NCI-H2196 (cell line): Measurements from ENCODE around the gene TAP1.

Experiments
- DNase-seq: peaks from one replicate; lab custom pipeline; 2025; ENCODE audit not compliant: unreplicated experiment; lab: John Stamatoyannopoulos, UW

The TAP1 gene

GRCh38 chr6:32842021-32842650 is 11.4 kb downstream of the TAP1 start:
- DNase-seq: no peak

GRCh38 chr6:32840604-32841246 is 12.8 kb downstream of the TAP1 start:
- no peak for DNase-seq

- no peak for DNase-seq
Measured at GRCh38 chr6:32839356-32839755, 14.1 kb downstream of the TAP1 start.

GRCh38 chr6:32838114-32838958 is 15.2 kb downstream of the TAP1 start, which contains the start of gene TAP2:
TSS of gene TAP2 (minus strand) at chr6:32838739. CDS start at chr6:32838233, 506 bp downstream.
- peak; percentile 93 for DNase-seq

- DNase-seq: no peak
Measured at GRCh38 chr6:32837651-32838113, 15.8 kb downstream of the TAP1 start.

GRCh38 chr6:32836873-32837272 is 16.6 kb downstream of the TAP1 start:
- no peak for DNase-seq

GRCh38 chr6:32835167-32835893 is 18.2 kb downstream of the TAP1 start:
- DNase-seq: no peak

GRCh38 chr6:32833664-32834063 is 19.8 kb downstream of the TAP1 start:
- no peak for DNase-seq

GRCh38 chr6:32832535-32832934 is 21.0 kb downstream of the TAP1 start:
- no peak for DNase-seq

GRCh38 chr6:32830936-32831335 is 22.6 kb downstream of the TAP1 start:
- no peak for DNase-seq

GRCh38 chr6:32830017-32830416 is 23.5 kb downstream of the TAP1 start:
- DNase-seq: no peak

- no peak for DNase-seq
Measured at GRCh38 chr6:32829495-32829894, 24.0 kb downstream of the TAP1 start.

GRCh38 chr6:32827025-32827424 is 26.5 kb downstream of the TAP1 start:
- no peak for DNase-seq

- peak; percentile 24 for DNase-seq
Measured at GRCh38 chr6:32825966-32826365, 27.5 kb downstream of the TAP1 start.

GRCh38 chr6:32819729-32820128 is 33.8 kb downstream of the TAP1 start:
- no peak for DNase-seq

GRCh38 chr6:32818867-32819266 is 34.6 kb downstream of the TAP1 start:
- no peak for DNase-seq

GRCh38 chr6:32816746-32817204 is 36.7 kb downstream of the TAP1 start, which contains the start of gene HLA-DOB:
TSS of gene HLA-DOB (minus strand) at chr6:32817002. CDS start at chr6:32816951, 51 bp downstream.
- no peak for DNase-seq

GRCh38 chr6:32815996-32816395 is 37.5 kb downstream of the TAP1 start:
- DNase-seq: no peak

- DNase-seq: no peak
Measured at GRCh38 chr6:32815115-32815514, 38.4 kb downstream of the TAP1 start.

- DNase-seq: no peak
Measured at GRCh38 chr6:32814145-32814544, 39.4 kb downstream of the TAP1 start.

GRCh38 chr6:32809171-32809570 is 44.3 kb downstream of the TAP1 start:
- DNase-seq: no peak
